ENCODE results near the gene TRHDE.
A peak's percentile ranks its signal among the peaks of the same experiment; 100 is the strongest.

The TRHDE gene

GRCh38 chr12:72267974-72268373 is 4.2 kb upstream of the TRHDE start:
- TF ChIP-seq CTCF (conservative IDR thresholded peaks at IDR 0.05; ENCODE audit: low read depth, low read length) = peak; percentile 35
- no peak for DNase-seq (ENCODE audit: low read depth)
- H3K4me3 ChIP-seq (ENCODE audit: low read length) = no peak overlapping the region

- no peak overlapping the region for H3K4me3 ChIP-seq (ENCODE audit: low read length)
- no peak for DNase-seq (ENCODE audit: low read depth)
- no peak for TF ChIP-seq CTCF (conservative IDR thresholded peaks at IDR 0.05; ENCODE audit: low read depth, low read length)
Measured at GRCh38 chr12:72268386-72268785, 3.8 kb upstream of the TRHDE start.

- no peak for TF ChIP-seq CTCF (conservative IDR thresholded peaks at IDR 0.05; ENCODE audit: low read depth, low read length)
- H3K4me3 ChIP-seq (ENCODE audit: low read length) = no peak overlapping the region
- DNase-seq (ENCODE audit: low read depth) = no peak
Measured at GRCh38 chr12:72269491-72269890, 2.7 kb upstream of the TRHDE start.

GRCh38 chr12:72270246-72270645 is 1.9 kb upstream of the TRHDE start:
- H3K4me3 ChIP-seq (ENCODE audit: low read length) = no peak overlapping the region
- no peak for TF ChIP-seq CTCF (conservative IDR thresholded peaks at IDR 0.05; ENCODE audit: low read depth, low read length)
- no peak for DNase-seq (ENCODE audit: low read depth)

GRCh38 chr12:72270961-72271360 is 1.2 kb upstream of the TRHDE start:
- peak overlapping the region; percentile 67 for H3K4me3 ChIP-seq (ENCODE audit: low read length)
- DNase-seq (ENCODE audit: low read depth) = no peak
- TF ChIP-seq CTCF (conservative IDR thresholded peaks at IDR 0.05; ENCODE audit: low read depth, low read length) = no peak

GRCh38 chr12:72271451-72272090 is 599 bp upstream of the TRHDE start:
- peak; percentile 30 for TF ChIP-seq CTCF (conservative IDR thresholded peaks at IDR 0.05; ENCODE audit: low read depth, low read length)
- no peak for DNase-seq (ENCODE audit: low read depth)
- peak overlapping the region; percentile 67 for H3K4me3 ChIP-seq (ENCODE audit: low read length)

GRCh38 chr12:72272731-72273498 is 745 bp downstream of the TRHDE start:
- H3K4me3 ChIP-seq (ENCODE audit: low read length) = peak overlapping the region; percentile 67
- peak; percentile 8 for TF ChIP-seq CTCF (conservative IDR thresholded peaks at IDR 0.05; ENCODE audit: low read depth, low read length)
- DNase-seq (ENCODE audit: low read depth) = no peak

Measured in retinal pigment epithelial cell (primary cell).